ENCODE results near the gene LSM4.
A peak's percentile ranks its signal among the peaks of the same experiment; 100 is the strongest.

LSM4 gene

DNA sequence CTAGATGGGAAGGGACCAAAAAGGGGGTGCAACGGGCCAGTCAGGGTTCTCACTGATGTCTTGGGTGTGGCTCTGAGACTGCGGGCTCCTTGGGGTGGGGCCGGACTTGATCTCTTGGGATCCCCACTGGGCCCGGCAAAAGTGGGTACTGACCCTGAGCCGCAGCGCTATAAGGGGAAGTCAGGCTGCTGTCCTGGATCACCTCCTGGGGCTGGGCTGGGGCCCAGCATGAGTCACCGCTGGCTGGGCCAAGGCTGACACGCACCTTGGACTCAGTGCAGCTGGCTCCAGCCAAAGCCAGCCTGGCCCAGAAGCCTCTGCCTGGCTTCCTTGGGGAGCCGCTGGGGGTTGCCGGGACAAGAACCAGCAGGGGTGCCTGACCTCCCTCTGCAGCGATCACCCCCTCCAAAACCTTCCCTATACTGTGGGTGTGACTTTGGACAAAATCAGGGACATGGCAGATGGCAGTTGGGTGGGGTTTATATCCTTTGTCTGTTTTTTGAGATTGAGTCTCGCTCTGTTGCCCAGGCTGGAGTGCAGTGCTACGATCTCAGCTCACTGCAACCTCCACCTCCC is 48.0 kb downstream of the LSM4 start (continued):
- TF ChIP-seq, protein P1, sequence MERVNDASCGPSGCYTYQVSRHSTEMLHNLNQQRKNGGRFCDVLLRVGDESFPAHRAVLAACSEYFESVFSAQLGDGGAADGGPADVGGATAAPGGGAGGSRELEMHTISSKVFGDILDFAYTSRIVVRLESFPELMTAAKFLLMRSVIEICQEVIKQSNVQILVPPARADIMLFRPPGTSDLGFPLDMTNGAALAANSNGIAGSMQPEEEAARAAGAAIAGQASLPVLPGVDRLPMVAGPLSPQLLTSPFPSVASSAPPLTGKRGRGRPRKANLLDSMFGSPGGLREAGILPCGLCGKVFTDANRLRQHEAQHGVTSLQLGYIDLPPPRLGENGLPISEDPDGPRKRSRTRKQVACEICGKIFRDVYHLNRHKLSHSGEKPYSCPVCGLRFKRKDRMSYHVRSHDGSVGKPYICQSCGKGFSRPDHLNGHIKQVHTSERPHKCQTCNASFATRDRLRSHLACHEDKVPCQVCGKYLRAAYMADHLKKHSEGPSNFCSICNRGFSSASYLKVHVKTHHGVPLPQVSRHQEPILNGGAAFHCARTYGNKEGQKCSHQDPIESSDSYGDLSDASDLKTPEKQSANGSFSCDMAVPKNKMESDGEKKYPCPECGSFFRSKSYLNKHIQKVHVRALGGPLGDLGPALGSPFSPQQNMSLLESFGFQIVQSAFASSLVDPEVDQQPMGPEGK (tag by site-specific recombination; IDR thresholded peaks at IDR 0.05), result peak; percentile 88
- TF ChIP-seq ZNF585B (tag by site-specific recombination; IDR thresholded peaks at IDR 0.05) (no peak), BCL11A (tag by site-specific recombination; IDR thresholded peaks at IDR 0.05; ENCODE audit: low read depth) (no peak; the same call in 1 of the 2 replicates), ZNF510 (tag by site-specific recombination; IDR thresholded peaks at IDR 0.05; ENCODE audit: insufficient replicate concordance) (no peak), GLI4 (tag by site-specific recombination; IDR thresholded peaks at IDR 0.05) (no peak), ZNF521 (tag by site-specific recombination; IDR thresholded peaks at IDR 0.05) (no peak), PRDM1 (tag by site-specific recombination; IDR thresholded peaks at IDR 0.05) (no peak), ZNF701 (tag by site-specific recombination; IDR thresholded peaks at IDR 0.05) (no peak), KLF1 (tag by site-specific recombination; IDR thresholded peaks at IDR 0.05) (no peak; the same call in none of the 2 replicates), ZSCAN23 (tag by site-specific recombination; IDR thresholded peaks at IDR 0.05) (no peak), ZNF114 (tag by site-specific recombination; IDR thresholded peaks at IDR 0.05) (no peak), ZNF169 (tag by site-specific recombination; IDR thresholded peaks at IDR 0.05) (no peak), ZNF16 (tag by site-specific recombination; IDR thresholded peaks at IDR 0.05; ENCODE audit: low read depth) (no peak), HOXC10 (CRISPR knock-in tag; IDR thresholded peaks at IDR 0.05) (no peak), HOXD13 (CRISPR knock-in tag; IDR thresholded peaks at IDR 0.05; ENCODE audit: borderline replicate concordance) (no peak), ZNF670 (tag by site-specific recombination; IDR thresholded peaks at IDR 0.05; ENCODE audit: low read depth) (no peak), ZNF600 (tag by site-specific recombination; IDR thresholded peaks at IDR 0.05) (peak; percentile 71), ZNF10 (tag by site-specific recombination; IDR thresholded peaks at IDR 0.05) (no peak), ZFP37 (tag by site-specific recombination; IDR thresholded peaks at IDR 0.05) (peak; percentile 46; the same call in 1 of the 2 replicates), KLF7 (tag by site-specific recombination; IDR thresholded peaks at IDR 0.05; ENCODE audit: borderline replicate concordance) (no peak), ZBTB20 (tag by site-specific recombination; IDR thresholded peaks at IDR 0.05) (no peak), ZNF366 (tag by site-specific recombination; conservative IDR thresholded peaks at IDR 0.05) (peak; percentile 49), ZNF184 (tag by site-specific recombination; IDR thresholded peaks at IDR 0.05) (no peak), ZNF830 (tag by site-specific recombination; IDR thresholded peaks at IDR 0.05; ENCODE audit: low read depth) (no peak), ZNF560 (tag by site-specific recombination; IDR thresholded peaks at IDR 0.05; ENCODE audit: borderline replicate concordance) (no peak)
- TF ChIP-seq, protein P2, sequence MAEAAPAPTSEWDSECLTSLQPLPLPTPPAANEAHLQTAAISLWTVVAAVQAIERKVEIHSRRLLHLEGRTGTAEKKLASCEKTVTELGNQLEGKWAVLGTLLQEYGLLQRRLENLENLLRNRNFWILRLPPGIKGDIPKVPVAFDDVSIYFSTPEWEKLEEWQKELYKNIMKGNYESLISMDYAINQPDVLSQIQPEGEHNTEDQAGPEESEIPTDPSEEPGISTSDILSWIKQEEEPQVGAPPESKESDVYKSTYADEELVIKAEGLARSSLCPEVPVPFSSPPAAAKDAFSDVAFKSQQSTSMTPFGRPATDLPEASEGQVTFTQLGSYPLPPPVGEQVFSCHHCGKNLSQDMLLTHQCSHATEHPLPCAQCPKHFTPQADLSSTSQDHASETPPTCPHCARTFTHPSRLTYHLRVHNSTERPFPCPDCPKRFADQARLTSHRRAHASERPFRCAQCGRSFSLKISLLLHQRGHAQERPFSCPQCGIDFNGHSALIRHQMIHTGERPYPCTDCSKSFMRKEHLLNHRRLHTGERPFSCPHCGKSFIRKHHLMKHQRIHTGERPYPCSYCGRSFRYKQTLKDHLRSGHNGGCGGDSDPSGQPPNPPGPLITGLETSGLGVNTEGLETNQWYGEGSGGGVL (tag by site-specific recombination; IDR thresholded peaks at IDR 0.05), result no peak
- TF ChIP-seq, protein P3, sequence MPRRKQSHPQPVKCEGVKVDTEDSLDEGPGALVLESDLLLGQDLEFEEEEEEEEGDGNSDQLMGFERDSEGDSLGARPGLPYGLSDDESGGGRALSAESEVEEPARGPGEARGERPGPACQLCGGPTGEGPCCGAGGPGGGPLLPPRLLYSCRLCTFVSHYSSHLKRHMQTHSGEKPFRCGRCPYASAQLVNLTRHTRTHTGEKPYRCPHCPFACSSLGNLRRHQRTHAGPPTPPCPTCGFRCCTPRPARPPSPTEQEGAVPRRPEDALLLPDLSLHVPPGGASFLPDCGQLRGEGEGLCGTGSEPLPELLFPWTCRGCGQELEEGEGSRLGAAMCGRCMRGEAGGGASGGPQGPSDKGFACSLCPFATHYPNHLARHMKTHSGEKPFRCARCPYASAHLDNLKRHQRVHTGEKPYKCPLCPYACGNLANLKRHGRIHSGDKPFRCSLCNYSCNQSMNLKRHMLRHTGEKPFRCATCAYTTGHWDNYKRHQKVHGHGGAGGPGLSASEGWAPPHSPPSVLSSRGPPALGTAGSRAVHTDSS (tag by site-specific recombination; IDR thresholded peaks at IDR 0.05), result no peak
- TF ChIP-seq, protein P4, sequence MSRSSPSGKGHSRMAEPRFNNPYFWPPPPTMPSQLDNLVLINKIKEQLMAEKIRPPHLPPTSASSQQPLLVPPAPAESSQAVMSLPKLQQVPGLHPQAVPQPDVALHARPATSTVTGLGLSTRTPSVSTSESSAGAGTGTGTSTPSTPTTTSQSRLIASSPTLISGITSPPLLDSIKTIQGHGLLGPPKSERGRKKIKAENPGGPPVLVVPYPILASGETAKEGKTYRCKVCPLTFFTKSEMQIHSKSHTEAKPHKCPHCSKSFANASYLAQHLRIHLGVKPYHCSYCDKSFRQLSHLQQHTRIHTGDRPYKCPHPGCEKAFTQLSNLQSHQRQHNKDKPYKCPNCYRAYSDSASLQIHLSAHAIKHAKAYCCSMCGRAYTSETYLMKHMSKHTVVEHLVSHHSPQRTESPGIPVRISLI (tag by site-specific recombination; IDR thresholded peaks at IDR 0.05), result no peak
- TF ChIP-seq, protein P5, sequence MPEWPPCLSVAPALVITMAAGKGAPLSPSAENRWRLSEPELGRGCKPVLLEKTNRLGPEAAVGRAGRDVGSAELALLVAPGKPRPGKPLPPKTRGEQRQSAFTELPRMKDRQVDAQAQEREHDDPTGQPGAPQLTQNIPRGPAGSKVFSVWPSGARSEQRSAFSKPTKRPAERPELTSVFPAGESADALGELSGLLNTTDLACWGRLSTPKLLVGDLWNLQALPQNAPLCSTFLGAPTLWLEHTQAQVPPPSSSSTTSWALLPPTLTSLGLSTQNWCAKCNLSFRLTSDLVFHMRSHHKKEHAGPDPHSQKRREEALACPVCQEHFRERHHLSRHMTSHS (tag by site-specific recombination; IDR thresholded peaks at IDR 0.05), result no peak
- TF ChIP-seq, protein P6, sequence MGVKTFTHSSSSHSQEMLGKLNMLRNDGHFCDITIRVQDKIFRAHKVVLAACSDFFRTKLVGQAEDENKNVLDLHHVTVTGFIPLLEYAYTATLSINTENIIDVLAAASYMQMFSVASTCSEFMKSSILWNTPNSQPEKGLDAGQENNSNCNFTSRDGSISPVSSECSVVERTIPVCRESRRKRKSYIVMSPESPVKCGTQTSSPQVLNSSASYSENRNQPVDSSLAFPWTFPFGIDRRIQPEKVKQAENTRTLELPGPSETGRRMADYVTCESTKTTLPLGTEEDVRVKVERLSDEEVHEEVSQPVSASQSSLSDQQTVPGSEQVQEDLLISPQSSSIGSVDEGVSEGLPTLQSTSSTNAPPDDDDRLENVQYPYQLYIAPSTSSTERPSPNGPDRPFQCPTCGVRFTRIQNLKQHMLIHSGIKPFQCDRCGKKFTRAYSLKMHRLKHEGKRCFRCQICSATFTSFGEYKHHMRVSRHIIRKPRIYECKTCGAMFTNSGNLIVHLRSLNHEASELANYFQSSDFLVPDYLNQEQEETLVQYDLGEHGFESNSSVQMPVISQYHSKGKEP (tag by site-specific recombination; IDR thresholded peaks at IDR 0.05), result no peak
- TF ChIP-seq, protein P7, sequence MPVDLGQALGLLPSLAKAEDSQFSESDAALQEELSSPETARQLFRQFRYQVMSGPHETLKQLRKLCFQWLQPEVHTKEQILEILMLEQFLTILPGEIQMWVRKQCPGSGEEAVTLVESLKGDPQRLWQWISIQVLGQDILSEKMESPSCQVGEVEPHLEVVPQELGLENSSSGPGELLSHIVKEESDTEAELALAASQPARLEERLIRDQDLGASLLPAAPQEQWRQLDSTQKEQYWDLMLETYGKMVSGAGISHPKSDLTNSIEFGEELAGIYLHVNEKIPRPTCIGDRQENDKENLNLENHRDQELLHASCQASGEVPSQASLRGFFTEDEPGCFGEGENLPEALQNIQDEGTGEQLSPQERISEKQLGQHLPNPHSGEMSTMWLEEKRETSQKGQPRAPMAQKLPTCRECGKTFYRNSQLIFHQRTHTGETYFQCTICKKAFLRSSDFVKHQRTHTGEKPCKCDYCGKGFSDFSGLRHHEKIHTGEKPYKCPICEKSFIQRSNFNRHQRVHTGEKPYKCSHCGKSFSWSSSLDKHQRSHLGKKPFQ (tag by site-specific recombination; IDR thresholded peaks at IDR 0.05), result no peak
